Occipital lobe (tissue), 2 donors: ENCODE results near the gene LRRC49. TPM values are rescaled to one million over a fixed set of nuclear protein-coding genes. Genes with fewer than 3 reads are reported as not detected.
"Not testable (repeated sequence)": the region's sequence is repeated elsewhere in the genome, so short reads cannot be mapped to it uniquely, and the experiment has no call there.

Source experiments
- DNase-seq: peaks from one replicate; lab custom pipeline; 2025; lab: John Stamatoyannopoulos, UW
- total RNA-seq: library from RNA; depleted of rRNA; stranded (reverse); fragments of >200 nt; gene quantifications from one replicate; pipeline ENCODE4 v1.2.3, GENCODE V29; 2014

The LRRC49 gene
- total RNA-seq, 1 donor from 2014 or later: 173 TPM

DNA sequence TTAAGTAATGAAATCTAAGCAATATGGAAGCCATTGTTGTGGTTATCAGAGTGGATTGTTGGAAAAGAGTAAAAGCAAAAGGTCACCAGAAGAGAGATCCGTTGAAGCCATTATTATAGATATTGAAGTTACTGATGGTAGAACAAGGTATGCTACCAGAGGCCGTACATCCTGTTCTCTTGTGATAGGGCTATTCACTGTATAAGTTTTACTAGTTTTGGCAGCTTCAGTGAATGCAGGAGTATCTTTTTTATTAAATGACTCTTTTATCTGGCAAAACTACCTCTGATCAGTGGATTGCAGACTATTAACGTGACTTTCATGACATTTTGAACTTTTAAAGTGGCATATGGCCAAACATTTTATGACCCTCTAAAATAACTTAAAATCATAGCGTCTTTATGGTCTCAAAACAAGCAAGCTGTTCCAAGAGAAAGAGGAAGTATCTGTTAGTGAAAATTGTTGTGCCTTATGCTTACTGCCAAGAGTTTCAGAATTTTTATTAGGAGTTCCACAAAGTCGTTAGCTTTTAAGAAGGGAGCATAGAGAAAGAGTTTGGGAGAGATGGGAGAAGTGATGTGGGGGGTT is 102.9 kb downstream of the LRRC49 start:
- no peak for DNase-seq

DNA sequence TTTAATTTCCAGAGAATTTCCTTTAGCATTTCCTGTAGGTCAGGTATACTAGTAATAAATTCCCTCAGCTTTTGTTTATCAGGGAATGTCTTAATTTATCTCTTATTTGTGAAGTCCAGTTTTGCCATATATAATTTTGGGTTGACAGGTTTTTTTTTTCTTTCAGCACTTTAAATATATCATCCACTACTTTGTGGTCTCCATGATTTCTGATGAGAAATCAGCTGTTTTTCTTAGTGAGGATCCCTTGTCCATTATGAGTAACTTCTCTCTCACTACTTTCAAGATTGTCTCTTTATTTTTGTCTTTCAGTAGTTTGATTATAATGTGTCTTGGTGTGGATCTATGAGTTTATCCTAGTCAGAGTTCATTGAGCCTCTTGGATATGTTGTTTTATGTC is 105.7 kb downstream of the LRRC49 start:
- DNase-seq: no peak

DNA sequence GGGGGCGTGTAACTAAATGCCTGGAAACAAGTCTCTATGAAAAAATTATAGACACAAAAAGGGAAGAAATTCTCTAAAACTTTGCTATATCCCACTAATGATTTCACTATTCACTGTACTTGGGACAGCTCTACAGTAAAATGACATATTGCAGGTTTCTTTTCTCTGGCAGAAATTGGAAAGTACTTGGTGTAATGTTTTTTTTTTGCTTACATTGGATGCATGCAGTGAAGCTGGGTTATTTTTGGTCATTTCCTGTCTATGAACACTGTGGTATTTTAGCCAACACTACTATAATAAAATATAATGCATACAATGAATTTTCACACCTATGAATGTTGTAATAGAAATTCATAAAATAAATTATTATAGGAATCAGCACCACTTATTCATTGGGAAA is 109.7 kb downstream of the LRRC49 start:
- DNase-seq: no peak

GRCh38 chr15:71003319-71003718 is 110.7 kb downstream of the LRRC49 start:
- no peak for DNase-seq

DNA sequence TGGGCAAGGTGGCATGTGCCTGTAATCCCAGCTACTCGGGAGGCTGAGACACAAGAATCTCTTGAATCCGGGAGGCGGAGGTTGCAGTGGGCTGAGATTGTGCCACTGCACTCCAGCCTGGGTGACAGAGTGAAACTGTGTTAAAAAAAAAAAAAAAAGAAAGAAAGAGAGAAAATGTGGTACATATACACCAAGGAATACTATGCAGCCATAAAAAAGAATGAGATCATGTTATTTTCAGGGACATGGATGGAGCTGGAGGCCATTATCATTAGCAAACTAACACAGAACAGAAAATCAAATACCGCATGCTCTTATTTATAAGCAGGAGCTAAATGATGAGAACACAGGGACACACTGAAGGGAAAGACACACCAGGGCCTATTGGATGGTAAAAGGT is 111.9 kb downstream of the LRRC49 start:
- DNase-seq: not testable (repeated sequence)

- no peak for DNase-seq
These were observed 113.3 kb downstream of the LRRC49 start for GRCh38 chr15:71005895-71006294.

- no peak for DNase-seq
These were observed 115.7 kb downstream of the LRRC49 start for GRCh38 chr15:71008250-71008870.

- DNase-seq: no peak
These were observed 117.8 kb downstream of the LRRC49 start for GRCh38 chr15:71010472-71010871.

- DNase-seq: no peak
These were observed 118.4 kb downstream of the LRRC49 start for GRCh38 chr15:71010997-71011396.

- no peak for DNase-seq
These were observed 119.0 kb downstream of the LRRC49 start for GRCh38 chr15:71011503-71012155.

DNA sequence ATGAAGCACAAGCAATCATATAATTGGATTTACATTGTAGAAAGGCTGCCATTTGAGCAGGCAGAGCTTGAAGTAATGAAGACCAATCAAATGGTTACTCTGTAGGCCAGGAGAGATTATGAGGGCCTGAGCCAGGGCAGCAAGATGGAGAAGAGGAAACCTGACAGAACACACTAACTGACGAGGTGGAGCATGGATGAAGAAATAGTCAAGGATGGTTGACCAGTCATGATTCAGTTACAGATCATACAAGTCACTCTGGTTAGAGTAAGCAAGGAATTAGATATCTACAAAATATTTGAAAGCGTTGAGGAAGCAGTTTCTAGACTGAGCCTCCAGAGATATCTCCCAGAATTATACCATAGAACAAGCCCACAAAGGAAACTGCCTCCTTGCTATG is 120.8 kb downstream of the LRRC49 start:
- no peak for DNase-seq

DNA sequence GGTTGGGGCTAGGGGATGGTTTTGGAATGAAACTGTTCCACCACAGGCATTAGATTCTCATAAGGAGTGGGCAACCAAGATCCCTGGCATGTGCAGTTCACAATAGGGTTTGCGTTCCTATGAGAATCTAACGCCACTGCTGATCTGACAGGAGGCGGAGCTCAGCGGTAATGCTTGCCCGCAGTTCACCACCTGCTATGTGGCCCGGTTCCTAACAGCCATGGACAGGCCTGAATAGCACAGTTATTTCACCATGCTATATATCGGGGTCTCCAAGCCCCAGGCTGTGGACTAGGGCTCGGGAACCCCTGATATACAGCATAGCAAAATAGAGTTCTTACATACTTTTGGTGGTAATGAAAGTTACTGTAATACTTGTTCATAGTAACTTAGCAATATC is 122.7 kb downstream of the LRRC49 start:
- DNase-seq: no peak

- not testable (repeated sequence) for DNase-seq
These were observed 138.6 kb downstream of the LRRC49 start for GRCh38 chr15:71031232-71031631.

- DNase-seq: not testable (repeated sequence)
These were observed 142.9 kb downstream of the LRRC49 start for GRCh38 chr15:71035478-71035877.

GRCh38 chr15:71042356-71042922 is 149.8 kb downstream of the LRRC49 start:
- DNase-seq: no peak

- DNase-seq: no peak
These were observed 150.7 kb downstream of the LRRC49 start for GRCh38 chr15:71043373-71043772.

GRCh38 chr15:71044006-71044405 is 151.4 kb downstream of the LRRC49 start:
- DNase-seq: no peak

DNA sequence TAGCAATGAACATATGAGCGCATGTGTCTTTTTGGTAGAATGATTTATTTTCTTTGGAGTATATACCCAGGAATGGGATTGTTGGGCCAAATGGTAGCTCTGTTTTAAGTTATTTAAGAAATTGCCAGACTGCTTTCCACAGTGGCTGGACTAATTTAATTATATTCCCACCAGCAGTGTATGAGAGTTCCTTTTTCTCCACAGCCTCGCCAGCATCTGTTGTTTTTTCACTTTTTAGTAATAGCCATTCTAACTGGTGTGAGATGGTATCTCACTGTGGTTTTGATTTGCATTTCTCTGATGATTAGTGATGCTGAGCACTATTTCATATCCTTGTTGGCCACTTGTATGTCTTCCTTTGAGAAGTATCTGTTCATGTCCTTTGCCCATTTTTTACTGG is 153.5 kb downstream of the LRRC49 start:
- not testable (repeated sequence) for DNase-seq

DNA sequence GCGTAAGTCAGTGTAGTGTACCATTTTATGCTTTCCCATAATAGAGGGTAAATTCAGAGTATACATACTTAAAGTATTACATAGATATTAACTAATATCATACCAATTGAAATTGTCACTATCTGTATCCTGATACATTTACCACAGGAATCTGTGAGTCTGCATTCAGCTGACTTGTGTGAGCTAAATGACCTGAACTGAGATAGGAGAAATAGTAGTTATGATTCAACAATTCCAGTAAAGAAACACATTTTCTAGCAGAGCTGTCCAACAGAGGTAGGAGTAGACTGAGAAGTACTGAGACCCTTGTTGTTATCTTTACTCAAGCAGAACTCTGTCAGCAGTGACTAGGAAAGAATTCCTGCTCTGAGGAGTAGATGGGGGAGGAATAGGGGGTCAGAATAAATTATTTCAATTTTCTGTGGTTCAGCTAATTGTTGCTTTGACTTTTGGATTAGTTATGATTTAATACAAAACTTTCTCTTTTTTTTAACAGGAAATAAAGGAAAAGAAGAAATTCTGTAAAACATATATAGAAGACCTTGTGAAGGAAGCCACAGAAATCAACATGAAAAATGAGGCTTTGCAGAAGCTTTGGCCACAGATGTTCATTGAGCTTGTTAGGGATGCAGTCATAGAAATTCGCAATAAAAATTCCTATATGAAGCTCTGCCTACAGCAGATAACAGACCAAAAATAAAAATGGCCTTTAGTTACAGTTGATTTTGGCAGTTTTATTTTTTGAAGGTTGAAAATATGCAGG is 156.5 kb downstream of the LRRC49 start:
- no peak for DNase-seq

DNA sequence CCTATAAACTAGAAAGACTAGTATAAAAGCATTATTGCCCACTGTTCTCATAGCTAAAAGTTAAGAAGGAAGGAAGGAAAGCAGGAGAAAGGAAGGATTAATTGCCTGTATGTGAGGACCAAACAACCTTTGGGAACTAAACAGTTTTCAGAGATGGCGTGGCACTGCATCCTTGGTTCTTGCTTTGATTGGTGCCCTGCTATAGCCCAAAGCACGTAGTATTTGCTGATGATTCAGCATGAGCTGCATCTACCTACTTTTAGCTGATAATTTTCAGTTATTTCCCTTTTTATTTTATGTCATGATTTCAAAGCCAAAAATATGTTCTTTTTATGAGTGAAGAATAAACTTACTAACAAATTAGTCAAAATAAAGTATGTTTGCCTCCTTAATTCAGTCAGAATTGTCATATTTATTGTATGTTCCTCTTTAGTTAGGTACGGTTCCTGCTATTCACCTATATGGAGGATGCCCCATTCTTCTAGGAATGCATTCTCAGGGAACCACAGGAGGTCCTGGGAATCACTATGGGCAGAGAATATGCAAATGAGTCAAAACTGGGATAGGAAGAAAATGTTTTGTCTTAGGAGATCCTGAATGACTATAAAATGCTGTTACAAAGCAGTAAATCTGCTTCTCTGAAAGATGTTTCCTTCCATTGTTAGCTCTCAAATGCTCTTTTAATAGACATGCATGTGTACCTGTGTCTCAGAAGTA is 157.2 kb downstream of the LRRC49 start:
- no peak for DNase-seq

DNA sequence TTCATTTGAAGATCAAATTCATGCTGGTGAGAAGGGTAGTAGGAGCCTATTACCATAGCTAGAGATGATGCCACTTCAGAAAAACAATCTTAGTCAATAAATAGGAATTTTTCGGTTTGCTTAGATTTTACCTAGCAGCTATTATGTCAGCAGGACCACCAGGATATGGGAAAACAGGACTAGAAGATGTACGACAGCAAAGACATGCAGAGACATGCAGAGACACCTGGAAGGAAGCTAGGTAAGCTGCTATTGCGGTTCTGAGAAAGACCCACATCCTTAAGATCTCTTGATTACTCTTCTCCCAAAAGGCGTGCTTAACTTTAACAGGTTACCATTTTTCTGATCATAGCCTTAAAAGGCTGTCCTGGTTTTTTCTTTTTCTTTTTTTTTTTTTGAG is 157.8 kb downstream of the LRRC49 start:
- no peak for DNase-seq
